C4-2B (cell line): ENCODE measurements around the gene GJD2.

ENCODE experiments used
- ZFX ChIP-seq: fragments of 450-650 bp; IDR thresholded peaks from 2 replicates; pipeline ENCODE4 v1.6.1; 2017
- TF ChIP-seq, protein P1 (sequence below): fragments of 450-650 bp; conservative IDR thresholded peaks from 2 replicates; pipeline ENCODE4 v1.5.1; 2017; ENCODE audit warnings: mild to moderate bottlenecking

DNA sequence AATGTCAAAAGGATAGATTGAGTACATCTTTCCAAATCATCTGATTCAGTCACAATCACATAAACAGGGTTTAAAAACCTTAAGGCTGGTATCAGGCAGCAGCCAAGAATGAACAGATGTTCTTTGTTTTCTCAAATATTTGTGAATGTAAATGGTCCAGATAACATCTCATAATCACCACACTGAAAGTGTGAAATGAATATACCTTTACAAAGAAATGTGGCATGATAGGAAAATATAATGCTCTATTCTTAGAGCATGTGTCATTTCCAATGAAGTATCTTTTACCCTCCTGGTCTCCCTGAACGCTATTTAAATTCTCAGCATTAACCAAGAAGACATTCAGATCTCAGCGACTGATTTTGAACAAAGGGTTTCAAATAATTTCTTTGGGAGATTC is 49.3 kb upstream of the GJD2 start:
- TF ChIP-seq, protein P1, sequence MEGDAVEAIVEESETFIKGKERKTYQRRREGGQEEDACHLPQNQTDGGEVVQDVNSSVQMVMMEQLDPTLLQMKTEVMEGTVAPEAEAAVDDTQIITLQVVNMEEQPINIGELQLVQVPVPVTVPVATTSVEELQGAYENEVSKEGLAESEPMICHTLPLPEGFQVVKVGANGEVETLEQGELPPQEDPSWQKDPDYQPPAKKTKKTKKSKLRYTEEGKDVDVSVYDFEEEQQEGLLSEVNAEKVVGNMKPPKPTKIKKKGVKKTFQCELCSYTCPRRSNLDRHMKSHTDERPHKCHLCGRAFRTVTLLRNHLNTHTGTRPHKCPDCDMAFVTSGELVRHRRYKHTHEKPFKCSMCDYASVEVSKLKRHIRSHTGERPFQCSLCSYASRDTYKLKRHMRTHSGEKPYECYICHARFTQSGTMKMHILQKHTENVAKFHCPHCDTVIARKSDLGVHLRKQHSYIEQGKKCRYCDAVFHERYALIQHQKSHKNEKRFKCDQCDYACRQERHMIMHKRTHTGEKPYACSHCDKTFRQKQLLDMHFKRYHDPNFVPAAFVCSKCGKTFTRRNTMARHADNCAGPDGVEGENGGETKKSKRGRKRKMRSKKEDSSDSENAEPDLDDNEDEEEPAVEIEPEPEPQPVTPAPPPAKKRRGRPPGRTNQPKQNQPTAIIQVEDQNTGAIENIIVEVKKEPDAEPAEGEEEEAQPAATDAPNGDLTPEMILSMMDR = no peak
- TF ChIP-seq ZFX = no peak
